CD14-positive monocyte (primary cell): ENCODE results near the gene XDH. TPM values are rescaled to one million over a fixed set of nuclear protein-coding genes. Genes with fewer than 3 reads are reported as not detected.

Experiments
- DNase-seq, 3 donors: peaks; one replicate each; pipeline ENCODE4 v3.0.0-alpha.2; 2011 to 2022
- H2AFZ ChIP-seq: 2 replicates; pipeline ENCODE4 v1.6.0; 2012; ENCODE audit warnings: mild to moderate bottlenecking, low read depth, low read length, inconsistent platforms; ENCODE audit not compliant: insufficient read depth, poor library complexity, severe bottlenecking
- H3K27ac ChIP-seq, 2 donors: 1 replicate in 1 of 2; 2 replicates in 1 of 2; pipeline ENCODE4 v1.5.1; 2012 to 2013; ENCODE audit warnings: low read length in 2 of 2, control low read depth in 1 of 2, inconsistent platforms in 1 of 2, low read depth in 1 of 2, mild to moderate bottlenecking in 1 of 2
- H3K27me3 ChIP-seq, 2 donors: one replicate each; pipeline versions ENCODE4 v1.6.0 to v1.6.1; 2011 to 2013; ENCODE audit warnings: low read length in 2 of 2; ENCODE audit not compliant: control insufficient read depth in 2 of 2, insufficient read depth in 2 of 2
- H3K36me3 ChIP-seq, 2 donors: replicated peaks in 1 of 2; 1 replicate in 1 of 2; 2 replicates in 1 of 2; pipeline versions ENCODE4 v1.5.1 to v1.6.1; 2012 to 2013; ENCODE audit warnings: low read length in 2 of 2, control low read depth in 1 of 2, inconsistent platforms in 1 of 2, mild to moderate bottlenecking in 1 of 2; ENCODE audit not compliant: insufficient read depth in 2 of 2, control insufficient read depth in 1 of 2
- H3K4me1 ChIP-seq, 2 donors: 1 replicate in 1 of 2; 2 replicates in 1 of 2; pipeline versions ENCODE4 v1.5.1 to v1.6.1; 2012 to 2013; ENCODE audit warnings: low read length in 2 of 2, control low read depth in 1 of 2, inconsistent platforms in 1 of 2, mild to moderate bottlenecking in 1 of 2, moderate library complexity in 1 of 2; ENCODE audit not compliant: insufficient read depth in 2 of 2, control insufficient read depth in 1 of 2
- H3K4me2 ChIP-seq: replicated peaks from 2 replicates; pipeline ENCODE3; 2012; ENCODE audit warnings: low read length, moderate library complexity, mild to moderate bottlenecking; ENCODE audit not compliant: poor library complexity, severe bottlenecking; ENCODE audit errors: extremely low read depth
- H3K4me3 ChIP-seq, 3 experiments: fragments of 200-600 bp in 1 of 3; sonication (generic) in 1 of 3; replicated peaks in 1 of 3; 1 replicate in 2 of 3; 2 replicates in 1 of 3; pipeline ENCODE4 v1.5.1; 2011 to 2013; ENCODE audit warnings: low read length in 3 of 3, mild to moderate bottlenecking in 3 of 3, control low read depth in 2 of 3, low read depth in 2 of 3, inconsistent platforms in 1 of 3, moderate library complexity in 1 of 3
- H3K79me2 ChIP-seq: 2 replicates; pipeline ENCODE4 v1.6.0; 2012; ENCODE audit warnings: mild to moderate bottlenecking, control low read depth, inconsistent platforms, low read length, moderate library complexity; ENCODE audit not compliant: insufficient read depth
- H3K9ac ChIP-seq: 2 replicates; pipeline ENCODE4 v1.6.0; 2017; ENCODE audit warnings: low read length, mild to moderate bottlenecking; ENCODE audit not compliant: insufficient read depth, poor library complexity, severe bottlenecking
- H3K9me3 ChIP-seq, 2 donors: replicated peaks in 1 of 2; 1 replicate in 1 of 2; 2 replicates in 1 of 2; pipeline versions ENCODE4 v1.5.1 to v1.6.1; 2012 to 2013; ENCODE audit warnings: low read length in 2 of 2, control low read depth in 1 of 2; ENCODE audit not compliant: control insufficient read depth in 1 of 2, insufficient read depth in 1 of 2
- H4K20me1 ChIP-seq: 2 replicates; pipeline ENCODE4 v1.6.0; 2012; ENCODE audit warnings: mild to moderate bottlenecking, low read length, control low read depth, moderate library complexity; ENCODE audit not compliant: insufficient read depth
- H3K27ac Mint-ChIP-seq, 7 donors: one replicate each; pipeline ENCODE4 v1.8.0; 2020; ENCODE audit warnings: mild to moderate bottlenecking in 7 of 7, mixed read lengths in 7 of 7, moderate library complexity in 6 of 7, inconsistent platforms in 2 of 7
- H3K27me3 Mint-ChIP-seq, 3 donors: one replicate each; pipeline ENCODE4 v1.8.0; 2021 to 2022; ENCODE audit warnings: low read depth in 3 of 3, mild to moderate bottlenecking in 3 of 3, mixed read lengths in 3 of 3, moderate library complexity in 3 of 3, inconsistent platforms in 1 of 3
- H3K36me3 Mint-ChIP-seq, 2 donors: one replicate each; pipeline ENCODE4 v1.8.0; 2020; ENCODE audit warnings: mixed read lengths in 2 of 2, inconsistent platforms in 1 of 2, mild to moderate bottlenecking in 1 of 2
- H3K4me1 Mint-ChIP-seq: one replicate; pipeline ENCODE4 v1.8.0; 2020; ENCODE audit warnings: mild to moderate bottlenecking, mixed read lengths
- H3K4me3 Mint-ChIP-seq, 2 donors: one replicate each; pipeline ENCODE4 v1.8.0; 2020; ENCODE audit warnings: mild to moderate bottlenecking in 2 of 2, mixed read lengths in 2 of 2, moderate library complexity in 1 of 2
- H3K9me3 Mint-ChIP-seq, 7 donors: one replicate each; pipeline ENCODE4 v1.8.0; 2020 to 2022; ENCODE audit warnings: mixed read lengths in 7 of 7, mild to moderate bottlenecking in 6 of 7, moderate library complexity in 6 of 7, inconsistent platforms in 2 of 7
- WGBS: methylation state at CpG from one replicate; pipeline ENCODE4 v1.1.5; 2013; ENCODE audit warnings: missing lambda C conversion rate; ENCODE audit not compliant: insufficient coverage; 5-methylcytosine and 5-hydroxymethylcytosine counted together
- intact Hi-C, 2 donors: fragments of 100-400 bp; cut with micrococcal nuclease; formaldehyde crosslinking; loops; one replicate each; pipeline versions ENCODE4 v1.15.0 to v1.15.1; 2023
- polyA plus RNA-seq, 3 donors: library from polyadenylated mRNA; depleted of rRNA in 1 of 3; unstranded in 2 of 3; stranded (reverse) in 1 of 3; fragments of 300-500 nt in 2 of 3; fragments of >200 nt in 1 of 3; fragmentation: Illumina TruSeq in 2 of 3; gene quantifications; 1 replicate in 2 of 3; 2 replicates in 1 of 3; pipeline ENCODE4 v1.2.3, GENCODE V29; 2012 to 2021
- TF ChIP-seq, protein P1 (sequence below): fragments of 200-600 bp; IDR thresholded peaks from one replicate; pipeline ENCODE4 v1.8.0; 2022; ENCODE audit warnings: antibody characterized with exemption, mild to moderate bottlenecking

The XDH gene
- polyA plus RNA-seq, 3 donors: not detected

DNA sequence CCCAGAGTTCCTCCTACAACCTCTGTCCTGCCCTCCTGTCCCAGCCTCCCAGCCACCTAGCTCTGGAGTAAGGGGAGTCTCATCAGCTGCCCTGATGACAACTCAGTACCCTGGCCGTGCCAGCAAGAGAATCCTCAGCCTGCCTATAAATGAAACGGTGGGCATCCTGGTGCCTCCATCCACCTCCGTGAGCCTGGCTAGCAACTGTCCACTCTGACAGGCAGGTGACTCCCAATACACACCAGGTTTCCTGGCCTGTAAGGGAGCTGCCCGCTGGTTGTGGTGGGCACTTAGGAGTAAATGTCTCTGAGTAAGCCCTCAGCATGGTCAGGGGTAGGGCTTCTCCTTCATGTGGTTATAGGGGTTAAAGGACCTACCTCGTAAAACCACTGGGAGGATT lies 81.5 kb downstream of the XDH start:
- intact Hi-C loops: loop anchor here (5.0 kb wide), 2 partner anchors 111 to 621 kb away; no protein-coding TSS in a partner anchor
- no peak overlapping the region for H3K27ac ChIP-seq
- H3K4me1 ChIP-seq: peaks cover 0 to 3% of the 10 kb centered on the region in 2 donors
- Mint-ChIP-seq H3K36me3 (no peaks in the 10 kb centered on the region), H3K27me3 (peaks cover 0 to 2% (median 1%) of the 10 kb centered on the region in 3 donors), H3K9me3 (peaks cover 0 to 5% (median 0%) of the 10 kb centered on the region in 7 donors), H3K4me3 (no peak overlapping the region), H3K4me1 (peaks cover 4% of the 10 kb centered on the region), H3K27ac (no peak overlapping the region)
- H2AFZ ChIP-seq: no peak overlapping the region
- no peaks in the 10 kb centered on the region for H3K27me3 ChIP-seq
- no peak overlapping the region for H3K4me3 ChIP-seq
- DNase-seq: no peak
- no peaks in the 10 kb centered on the region for H3K9me3 ChIP-seq
- WGBS: 100% methylated on average over 3 of the region's 5 CpGs
- no peaks in the 10 kb centered on the region for H3K36me3 ChIP-seq
- no peaks in the 10 kb centered on the region for H3K79me2 ChIP-seq
- H3K4me2 ChIP-seq: no peak overlapping the region
- no peaks in the 10 kb centered on the region for H4K20me1 ChIP-seq
- no peak overlapping the region for H3K9ac ChIP-seq
- TF ChIP-seq, protein P1, sequence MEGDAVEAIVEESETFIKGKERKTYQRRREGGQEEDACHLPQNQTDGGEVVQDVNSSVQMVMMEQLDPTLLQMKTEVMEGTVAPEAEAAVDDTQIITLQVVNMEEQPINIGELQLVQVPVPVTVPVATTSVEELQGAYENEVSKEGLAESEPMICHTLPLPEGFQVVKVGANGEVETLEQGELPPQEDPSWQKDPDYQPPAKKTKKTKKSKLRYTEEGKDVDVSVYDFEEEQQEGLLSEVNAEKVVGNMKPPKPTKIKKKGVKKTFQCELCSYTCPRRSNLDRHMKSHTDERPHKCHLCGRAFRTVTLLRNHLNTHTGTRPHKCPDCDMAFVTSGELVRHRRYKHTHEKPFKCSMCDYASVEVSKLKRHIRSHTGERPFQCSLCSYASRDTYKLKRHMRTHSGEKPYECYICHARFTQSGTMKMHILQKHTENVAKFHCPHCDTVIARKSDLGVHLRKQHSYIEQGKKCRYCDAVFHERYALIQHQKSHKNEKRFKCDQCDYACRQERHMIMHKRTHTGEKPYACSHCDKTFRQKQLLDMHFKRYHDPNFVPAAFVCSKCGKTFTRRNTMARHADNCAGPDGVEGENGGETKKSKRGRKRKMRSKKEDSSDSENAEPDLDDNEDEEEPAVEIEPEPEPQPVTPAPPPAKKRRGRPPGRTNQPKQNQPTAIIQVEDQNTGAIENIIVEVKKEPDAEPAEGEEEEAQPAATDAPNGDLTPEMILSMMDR: no peak

DNA sequence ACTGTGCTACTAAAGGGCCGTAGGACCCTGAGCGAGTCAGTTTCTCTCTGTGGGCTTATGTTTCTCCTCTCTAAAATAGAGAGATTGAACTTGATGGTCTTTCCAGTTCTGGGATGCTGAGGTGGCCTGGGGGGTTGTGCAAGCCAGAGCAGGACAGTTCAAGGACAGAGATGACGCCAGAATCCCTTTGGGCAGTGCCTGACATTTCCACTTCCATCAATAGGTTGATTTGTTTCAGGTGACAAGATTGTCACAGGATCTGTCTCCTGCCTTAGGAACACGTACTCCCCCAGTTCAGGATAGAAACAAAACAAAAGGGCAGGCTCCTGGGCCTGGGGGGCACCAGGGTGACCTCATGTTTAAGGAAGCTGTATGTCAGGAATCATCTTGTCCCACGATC lies 82.0 kb downstream of the XDH start:
- Histone ChIP-seq H3K4me3 (no peak overlapping the region), H3K9ac (no peak overlapping the region), H2AFZ (no peak overlapping the region), H3K79me2 (no peaks in the 10 kb centered on the region), H3K4me1 (peaks cover 0 to 7% of the 10 kb centered on the region in 2 donors), H3K27ac (no peak overlapping the region), H3K9me3 (no peaks in the 10 kb centered on the region), H3K4me2 (no peak overlapping the region), H3K27me3 (no peaks in the 10 kb centered on the region), H4K20me1 (no peaks in the 10 kb centered on the region), H3K36me3 (no peaks in the 10 kb centered on the region)
- peaks cover 0 to 2% (median 1%) of the 10 kb centered on the region in 3 donors for H3K27me3 Mint-ChIP-seq
- DNase-seq: no peak
- intact Hi-C loops: loop anchor here (5.0 kb wide), 2 partner anchors 110 to 620 kb away; no protein-coding TSS in a partner anchor
- peak overlapping the region in 1 of 7 donors; percentile 44 for H3K27ac Mint-ChIP-seq
- H3K4me1 Mint-ChIP-seq: peaks cover 9% of the 10 kb centered on the region
- WGBS: 100% methylated on average over 1 of the region's 5 CpGs
- peaks cover 0 to 5% (median 0%) of the 10 kb centered on the region in 7 donors for H3K9me3 Mint-ChIP-seq
- H3K36me3 Mint-ChIP-seq: no peaks in the 10 kb centered on the region
- no peak overlapping the region for H3K4me3 Mint-ChIP-seq
- TF ChIP-seq, protein P1: no peak
